Fibroblast of lung (primary cell): ENCODE measurements around the gene OPN1MW3. TPM values are rescaled to one million over a fixed set of nuclear protein-coding genes. Genes with fewer than 3 reads are reported as not detected.

Experiments used
- DNase-seq, 2 donors: peaks; one replicate each; pipeline versions ENCODE4 v3.0.0 to v3.0.0-alpha.2; 2010; ENCODE audit warnings: low read depth in 2 of 2
- H2AFZ ChIP-seq: 2 replicates; pipeline ENCODE4 v1.5.1; 2012; ENCODE audit warnings: low read length, control low read depth, inconsistent platforms
- H3K27ac ChIP-seq: 2 replicates; pipeline ENCODE4 v1.5.1; 2011; ENCODE audit warnings: low read length, control low read depth; ENCODE audit not compliant: insufficient read depth
- H3K27me3 ChIP-seq: 2 replicates; pipeline ENCODE4 v1.5.1; 2011; ENCODE audit warnings: mild to moderate bottlenecking, low read length; ENCODE audit not compliant: control insufficient read depth, insufficient read depth
- H3K36me3 ChIP-seq: 2 replicates; pipeline ENCODE4 v1.5.1; 2011; ENCODE audit warnings: low read length; ENCODE audit not compliant: control insufficient read depth, insufficient read depth
- H3K4me1 ChIP-seq: 2 replicates; pipeline ENCODE4 v1.5.1; 2011; ENCODE audit warnings: low read length; ENCODE audit not compliant: control insufficient read depth, insufficient read depth; ENCODE audit errors: extremely low read depth
- H3K4me2 ChIP-seq: 2 replicates; pipeline ENCODE4 v1.5.1; 2011; ENCODE audit warnings: low read length, control low read depth; ENCODE audit not compliant: insufficient read depth; ENCODE audit errors: extremely low read depth
- H3K4me3 ChIP-seq, 4 experiments: fragments of 200-600 bp in 1 of 4; sonication (generic) in 1 of 4; replicated peaks in 1 of 4; 2 replicates each; pipeline ENCODE4 v1.5.1; 2011 to 2016; ENCODE audit warnings: low read length in 4 of 4, low read depth in 3 of 4, mild to moderate bottlenecking in 3 of 4, control low read depth in 2 of 4, inconsistent platforms in 1 of 4, mixed read lengths in 1 of 4; ENCODE audit not compliant: insufficient read depth in 1 of 4; ENCODE audit errors: control extremely low read depth in 1 of 4
- H3K79me2 ChIP-seq: 2 replicates; pipeline ENCODE4 v1.5.1; 2012; ENCODE audit warnings: mild to moderate bottlenecking, low read length, inconsistent platforms; ENCODE audit not compliant: control insufficient read depth, insufficient read depth
- H3K9ac ChIP-seq: 2 replicates; pipeline ENCODE4 v1.5.1; 2011; ENCODE audit warnings: mild to moderate bottlenecking, low read length, control low read depth; ENCODE audit not compliant: insufficient read depth
- H3K9me3 ChIP-seq: 2 replicates; pipeline ENCODE4 v1.5.1; 2012; ENCODE audit warnings: low read depth, low read length; ENCODE audit not compliant: control insufficient read depth, insufficient read depth
- H4K20me1 ChIP-seq: 2 replicates; pipeline ENCODE4 v1.5.1; 2011; ENCODE audit warnings: low read length; ENCODE audit not compliant: control insufficient read depth, insufficient read depth; ENCODE audit errors: extremely low read depth
- EZH2 ChIP-seq: IDR thresholded peaks from 2 replicates; pipeline ENCODE4 v1.5.1; 2012; ENCODE audit warnings: low read length, control low read depth, mild to moderate bottlenecking; ENCODE audit errors: missing control alignments
- polyA plus RNA-seq, 2 donors: library from polyadenylated mRNA; depleted of rRNA in 1 of 2; stranded (reverse) in 1 of 2; unstranded in 1 of 2; fragments of >200 nt; gene quantifications; 2 replicates each; pipeline ENCODE4 v1.2.1, GENCODE V29; 2011 to 2012; ENCODE audit warnings: missing spikeins in 1 of 2
- total RNA-seq: library from RNA; depleted of rRNA; stranded (reverse); fragments of >200 nt; gene quantifications from 2 replicates; pipeline ENCODE4 v1.2.1, GENCODE V29; 2014
- TF ChIP-seq, protein P1 (sequence below), 2 donors: IDR thresholded peaks in 1 of 2; conservative IDR thresholded peaks in 1 of 2; 1 replicate in 1 of 2; 2 replicates in 1 of 2; pipeline ENCODE4 v1.5.1; 2011 to 2012; ENCODE audit warnings: low read length in 2 of 2, control low read depth in 1 of 2, inconsistent platforms in 1 of 2, low read depth in 1 of 2, mild to moderate bottlenecking in 1 of 2

The OPN1MW3 gene
- total and polyA plus RNA-seq, 2 donors (not counting 1 experiment from before 2014, with no cell fraction given) = not detected

DNA sequence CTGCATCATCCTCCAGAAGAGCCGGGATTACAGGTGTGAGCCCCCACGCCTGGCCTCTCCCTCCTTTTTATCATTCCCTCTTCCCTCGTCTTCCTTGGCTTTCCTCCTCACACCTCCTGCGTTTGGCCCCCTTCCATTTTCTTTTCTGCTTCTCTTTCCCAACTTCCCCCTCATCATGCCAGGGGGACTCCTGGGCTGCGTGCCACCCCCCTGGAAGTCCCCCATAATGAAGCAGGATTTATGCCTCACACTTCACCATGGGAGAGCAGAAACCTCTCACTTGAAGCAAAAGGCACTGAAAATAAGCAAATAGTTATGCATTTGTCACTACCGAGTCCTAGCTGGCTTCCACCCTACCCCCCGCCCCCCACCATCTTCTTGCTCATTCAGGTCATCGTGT lies 46.1 kb downstream of the OPN1MW3 start:
- H3K9me3 ChIP-seq = no peaks in the 10 kb centered on the region
- H3K4me2 ChIP-seq = no peak overlapping the region
- no peak overlapping the region for H3K27ac ChIP-seq
- H3K27me3 ChIP-seq = no peaks in the 10 kb centered on the region
- H3K9ac ChIP-seq = no peak overlapping the region
- no peaks in the 10 kb centered on the region for H3K79me2 ChIP-seq
- no peaks in the 10 kb centered on the region for H3K4me1 ChIP-seq
- DNase-seq = no peak
- no peaks in the 10 kb centered on the region for H3K36me3 ChIP-seq
- no peak overlapping the region for H2AFZ ChIP-seq
- no peak overlapping the region for H3K4me3 ChIP-seq
- H4K20me1 ChIP-seq = no peaks in the 10 kb centered on the region
- TF ChIP-seq, protein P1, sequence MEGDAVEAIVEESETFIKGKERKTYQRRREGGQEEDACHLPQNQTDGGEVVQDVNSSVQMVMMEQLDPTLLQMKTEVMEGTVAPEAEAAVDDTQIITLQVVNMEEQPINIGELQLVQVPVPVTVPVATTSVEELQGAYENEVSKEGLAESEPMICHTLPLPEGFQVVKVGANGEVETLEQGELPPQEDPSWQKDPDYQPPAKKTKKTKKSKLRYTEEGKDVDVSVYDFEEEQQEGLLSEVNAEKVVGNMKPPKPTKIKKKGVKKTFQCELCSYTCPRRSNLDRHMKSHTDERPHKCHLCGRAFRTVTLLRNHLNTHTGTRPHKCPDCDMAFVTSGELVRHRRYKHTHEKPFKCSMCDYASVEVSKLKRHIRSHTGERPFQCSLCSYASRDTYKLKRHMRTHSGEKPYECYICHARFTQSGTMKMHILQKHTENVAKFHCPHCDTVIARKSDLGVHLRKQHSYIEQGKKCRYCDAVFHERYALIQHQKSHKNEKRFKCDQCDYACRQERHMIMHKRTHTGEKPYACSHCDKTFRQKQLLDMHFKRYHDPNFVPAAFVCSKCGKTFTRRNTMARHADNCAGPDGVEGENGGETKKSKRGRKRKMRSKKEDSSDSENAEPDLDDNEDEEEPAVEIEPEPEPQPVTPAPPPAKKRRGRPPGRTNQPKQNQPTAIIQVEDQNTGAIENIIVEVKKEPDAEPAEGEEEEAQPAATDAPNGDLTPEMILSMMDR (conservative IDR thresholded peaks at IDR 0.05 in 1 of 2, IDR thresholded peaks at IDR 0.05 in 1 of 2; ENCODE audit: low read depth in 1 of 2, low read length in 2 of 2) = no peak
- TF ChIP-seq EZH2 = no peak

DNA sequence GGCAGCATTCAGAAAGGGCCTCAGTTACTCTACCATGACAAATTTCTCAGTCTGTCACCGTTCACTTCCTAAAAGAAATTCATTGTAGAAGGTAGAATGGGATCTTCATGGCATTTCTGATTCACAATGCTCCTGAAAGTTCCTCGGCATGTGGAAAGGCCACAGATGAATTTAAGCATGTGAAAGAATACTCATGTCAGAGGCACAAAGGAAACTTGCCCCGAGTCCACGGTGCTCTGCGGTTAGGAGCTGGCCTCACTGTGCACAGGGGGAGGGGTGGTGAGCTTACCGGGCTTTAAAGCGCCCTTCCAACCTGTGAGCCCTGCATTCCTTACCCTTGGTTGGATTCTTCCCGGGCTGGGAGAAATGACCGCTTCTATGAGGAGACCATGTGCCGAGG lies 47.5 kb downstream of the OPN1MW3 start:
- Histone ChIP-seq H3K9ac (no peak overlapping the region), H3K4me3 (no peak overlapping the region), H4K20me1 (no peaks in the 10 kb centered on the region), H3K27ac (no peak overlapping the region), H3K4me2 (no peak overlapping the region), H3K79me2 (no peaks in the 10 kb centered on the region), H3K9me3 (no peaks in the 10 kb centered on the region), H3K36me3 (no peaks in the 10 kb centered on the region), H3K27me3 (no peaks in the 10 kb centered on the region), H3K4me1 (no peaks in the 10 kb centered on the region), H2AFZ (no peak overlapping the region)
- DNase-seq = peak in 1 of 2 donors; percentile 33
- TF ChIP-seq, protein P1 (conservative IDR thresholded peaks at IDR 0.05 in 1 of 2, IDR thresholded peaks at IDR 0.05 in 1 of 2; ENCODE audit: low read depth in 1 of 2, low read length in 2 of 2) = no peak
- no peak for TF ChIP-seq EZH2

DNA sequence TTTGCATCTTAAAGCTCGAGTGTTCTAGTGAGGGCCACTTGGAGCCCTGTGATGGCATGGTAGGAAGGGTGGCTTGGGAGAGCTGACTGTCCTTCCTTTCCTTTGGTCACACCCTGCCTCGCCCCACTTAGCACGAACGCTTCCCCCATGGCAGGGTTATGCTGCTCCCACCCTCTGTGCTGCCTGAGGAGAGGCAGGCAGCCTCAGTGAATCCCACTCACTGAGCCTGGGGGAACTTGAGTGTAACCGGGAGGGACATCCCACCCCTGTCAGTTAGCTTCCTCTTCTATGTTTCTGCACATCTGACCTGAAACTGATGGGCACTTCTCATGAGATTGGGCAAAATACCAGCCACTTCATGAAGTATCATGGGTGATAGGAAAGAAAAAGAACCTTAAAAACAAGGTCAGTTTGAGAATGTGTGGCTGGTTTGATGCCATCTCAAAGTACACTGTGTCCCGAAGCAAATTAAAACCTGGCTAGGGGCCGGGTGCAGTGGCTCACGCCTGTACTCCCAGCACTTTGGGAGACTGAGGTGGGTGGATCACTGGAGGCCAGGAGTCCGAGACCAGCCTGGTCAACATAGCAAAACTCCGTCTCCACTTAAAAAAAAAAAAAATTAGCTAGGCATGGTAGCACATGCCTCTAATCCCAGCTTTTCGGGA lies 48.3 kb downstream of the OPN1MW3 start:
- H3K4me3 ChIP-seq = no peak overlapping the region
- TF ChIP-seq, protein P1 (conservative IDR thresholded peaks at IDR 0.05 in 1 of 2, IDR thresholded peaks at IDR 0.05 in 1 of 2; ENCODE audit: low read depth in 1 of 2, low read length in 2 of 2) = no peak
- TF ChIP-seq EZH2 = no peak
- no peaks in the 10 kb centered on the region for H4K20me1 ChIP-seq
- H3K27me3 ChIP-seq = no peaks in the 10 kb centered on the region
- no peaks in the 10 kb centered on the region for H3K36me3 ChIP-seq
- no peak overlapping the region for H2AFZ ChIP-seq
- no peak overlapping the region for H3K4me2 ChIP-seq
- H3K9me3 ChIP-seq = no peaks in the 10 kb centered on the region
- no peaks in the 10 kb centered on the region for H3K4me1 ChIP-seq
- DNase-seq = no peak
- no peaks in the 10 kb centered on the region for H3K79me2 ChIP-seq
- H3K9ac ChIP-seq = no peak overlapping the region
- no peak overlapping the region for H3K27ac ChIP-seq
